Prostate gland (tissue), 2 donors: ENCODE measurements around the gene LRRC4B.

Experiments used
- POLR2A ChIP-seq: fragments of 450-650 bp; IDR thresholded peaks from one replicate; pipeline ENCODE4 v1.6.1; 2016; ENCODE audit warnings: antibody characterized with exemption, mild to moderate bottlenecking
- POLR2AphosphoS5 ChIP-seq: sonication (generic); formaldehyde crosslinking; IDR thresholded peaks from one replicate; pipeline ENCODE4 v1.6.1; 2017; ENCODE audit warnings: antibody characterized with exemption
- TF ChIP-seq, protein P1 (sequence below), 4 experiments: fragments of 200-600 bp in 2 of 4; fragments of 450-650 bp in 2 of 4; sonication (generic) in 2 of 4; IDR thresholded peaks; 1 replicate in 3 of 4; 2 replicates in 1 of 4; pipeline ENCODE4 v1.5.1; 2016 to 2019; ENCODE audit warnings: antibody characterized with exemption in 4 of 4, mild to moderate bottlenecking in 2 of 4, moderate library complexity in 2 of 4

DNA sequence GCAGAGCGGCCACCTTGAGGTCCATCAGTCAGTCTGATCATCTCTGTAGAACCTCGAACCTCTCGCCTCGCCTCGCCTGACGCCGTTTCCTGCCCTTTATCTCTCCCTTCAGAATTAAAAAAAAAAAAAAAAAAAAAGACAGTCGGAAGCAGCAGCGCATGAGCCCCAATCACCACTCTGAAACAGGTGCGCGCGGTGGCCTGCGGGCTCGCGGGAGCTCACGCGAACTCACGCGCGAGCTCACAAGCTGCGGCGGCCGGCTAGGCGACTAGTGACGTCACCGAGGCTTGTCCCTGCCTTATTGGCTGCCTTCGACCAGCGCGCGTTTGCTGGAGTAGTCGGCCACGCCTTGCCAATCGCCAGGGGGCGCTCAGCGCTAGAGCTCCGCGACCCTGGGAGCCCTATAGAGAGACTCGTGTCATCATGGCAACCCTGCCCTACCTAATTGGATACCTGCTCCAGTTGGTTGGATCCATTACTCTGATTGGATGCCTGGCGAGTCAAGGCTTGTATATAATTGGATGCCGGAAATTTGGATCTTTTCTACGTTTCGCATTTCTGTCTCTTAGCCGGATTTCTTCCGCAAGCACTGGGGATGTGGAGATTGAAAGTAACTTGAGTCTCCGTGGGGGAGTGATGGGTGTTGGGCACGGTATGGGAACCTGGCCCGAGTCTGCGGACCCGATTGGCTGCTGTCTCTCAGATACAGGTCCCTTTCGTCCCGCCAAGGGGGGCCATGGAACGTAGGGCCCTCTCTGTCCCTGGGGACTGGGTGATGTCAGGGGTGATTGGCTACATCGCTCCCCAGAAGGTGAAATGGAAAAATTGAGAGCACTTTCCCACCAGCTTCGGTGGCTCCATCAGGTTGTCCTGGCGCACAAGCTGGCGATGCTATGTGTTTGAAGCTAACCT lies 39.9 kb upstream of the LRRC4B start:
- TF ChIP-seq, protein P1, sequence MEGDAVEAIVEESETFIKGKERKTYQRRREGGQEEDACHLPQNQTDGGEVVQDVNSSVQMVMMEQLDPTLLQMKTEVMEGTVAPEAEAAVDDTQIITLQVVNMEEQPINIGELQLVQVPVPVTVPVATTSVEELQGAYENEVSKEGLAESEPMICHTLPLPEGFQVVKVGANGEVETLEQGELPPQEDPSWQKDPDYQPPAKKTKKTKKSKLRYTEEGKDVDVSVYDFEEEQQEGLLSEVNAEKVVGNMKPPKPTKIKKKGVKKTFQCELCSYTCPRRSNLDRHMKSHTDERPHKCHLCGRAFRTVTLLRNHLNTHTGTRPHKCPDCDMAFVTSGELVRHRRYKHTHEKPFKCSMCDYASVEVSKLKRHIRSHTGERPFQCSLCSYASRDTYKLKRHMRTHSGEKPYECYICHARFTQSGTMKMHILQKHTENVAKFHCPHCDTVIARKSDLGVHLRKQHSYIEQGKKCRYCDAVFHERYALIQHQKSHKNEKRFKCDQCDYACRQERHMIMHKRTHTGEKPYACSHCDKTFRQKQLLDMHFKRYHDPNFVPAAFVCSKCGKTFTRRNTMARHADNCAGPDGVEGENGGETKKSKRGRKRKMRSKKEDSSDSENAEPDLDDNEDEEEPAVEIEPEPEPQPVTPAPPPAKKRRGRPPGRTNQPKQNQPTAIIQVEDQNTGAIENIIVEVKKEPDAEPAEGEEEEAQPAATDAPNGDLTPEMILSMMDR (IDR thresholded peaks at IDR 0.05): peak in 1 of 4 experiments; percentile 16
- TF ChIP-seq POLR2A (no peak), POLR2AphosphoS5 (no peak)
